ENCODE data around the gene PTPRU.
"Not testable (repeated sequence)": the region's sequence is repeated elsewhere in the genome, so short reads cannot be mapped to it uniquely, and the experiment has no call there.

- not testable (repeated sequence) for TF ChIP-seq POLR2AphosphoS5, POLR2A, CTCF (IDR thresholded peaks at IDR 0.05)
Observed at GRCh38 chr1:29314685-29315084, 78.4 kb downstream of the PTPRU start.

Data from suprapubic skin (tissue), 4 donors.